Activated T-helper 1 cell treated with Interleukin-2 at 50 U/mL for 16 hours (primary cell): ENCODE measurements around the gene DNAJB11.
"Not testable (repeated sequence)": the region's sequence is repeated elsewhere in the genome, so short reads cannot be mapped to it uniquely, and the experiment has no call there.

Source experiments
- DNase-seq: peaks from one replicate; pipeline ENCODE4 v3.0.0-alpha.2; 2020; ENCODE audit warnings: low read depth

Gene DNAJB11

DNA sequence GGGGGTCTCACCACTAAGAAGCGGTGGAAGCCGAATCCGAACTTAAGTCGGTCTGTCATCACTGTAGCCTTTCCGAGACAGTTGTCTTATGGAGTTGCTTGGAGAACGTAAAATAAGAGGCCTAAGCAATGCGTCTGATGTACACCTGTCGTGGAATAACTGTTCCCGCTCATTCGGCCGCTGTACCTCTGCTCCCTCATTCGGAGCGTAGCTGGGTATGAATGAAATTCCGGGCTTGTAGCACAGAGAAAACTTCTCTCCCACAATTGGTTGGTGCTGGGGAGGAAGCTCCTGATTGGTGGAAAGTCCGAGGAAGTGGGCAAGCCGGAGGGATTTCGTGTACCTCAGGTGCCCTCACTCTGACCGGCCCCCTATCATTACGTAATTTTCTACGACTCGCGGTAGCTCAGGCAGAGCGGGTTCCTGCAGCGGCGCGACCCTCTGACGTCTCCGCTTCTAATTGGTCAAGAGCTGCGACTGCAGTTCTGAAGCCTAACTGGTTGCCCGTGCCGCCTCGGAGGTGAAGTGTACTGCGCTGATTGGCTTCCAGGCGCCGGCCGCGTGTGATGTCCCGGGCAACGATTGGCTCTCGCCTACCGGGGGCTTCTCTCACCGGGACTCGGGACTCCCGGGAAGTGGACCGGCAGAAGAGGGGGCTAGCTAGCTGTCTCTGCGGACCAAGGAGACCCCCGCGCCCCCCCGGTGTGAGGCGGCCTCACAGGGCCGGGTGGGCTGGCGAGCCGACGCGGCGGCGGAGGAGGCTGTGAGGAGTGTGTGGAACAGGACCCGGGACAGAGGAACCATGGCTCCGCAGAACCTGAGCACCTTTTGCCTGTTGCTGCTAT, at the start of gene DNAJB11:
Gene DNAJB11 (plus strand): TSS at position 625 of the 845 bp plus-strand sequence. CDS start 178 bp downstream, at position 803.
- DNase-seq, result peak; percentile 96

GRCh38 chr3:186520957-186521842, 49.3 kb upstream of the DNAJB11 start:
- no peak for DNase-seq

GRCh38 chr3:186523022-186523421, 47.5 kb upstream of the DNAJB11 start:
- no peak for DNase-seq

- no peak for DNase-seq
Observed at GRCh38 chr3:186523434-186523833, 47.1 kb upstream of the DNAJB11 start.

GRCh38 chr3:186524616-186525015, 45.9 kb upstream of the DNAJB11 start:
- no peak for DNase-seq

- DNase-seq, result no peak
Observed at GRCh38 chr3:186525369-186526255, 44.9 kb upstream of the DNAJB11 start.

DNA sequence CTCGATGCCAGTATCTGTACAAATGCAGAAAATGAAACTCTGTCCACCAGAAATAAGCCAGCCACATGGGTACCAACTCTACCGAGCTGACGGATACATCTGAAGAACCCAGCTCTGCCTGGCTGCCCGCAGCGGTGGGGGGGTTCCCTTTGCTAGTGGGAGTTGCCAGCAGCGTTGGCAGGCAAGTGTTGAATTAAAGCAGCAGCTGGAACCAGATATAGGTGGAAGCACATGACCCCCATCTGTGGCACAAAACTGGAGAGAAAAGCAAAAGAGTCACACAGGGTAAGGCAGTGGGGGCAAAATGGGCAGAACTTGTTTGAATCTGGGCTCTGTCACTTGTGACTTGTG, 44.3 kb upstream of the DNAJB11 start:
- no peak for DNase-seq

GRCh38 chr3:186529201-186529999, 41.1 kb upstream of the DNAJB11 start:
- DNase-seq, result no peak

DNA sequence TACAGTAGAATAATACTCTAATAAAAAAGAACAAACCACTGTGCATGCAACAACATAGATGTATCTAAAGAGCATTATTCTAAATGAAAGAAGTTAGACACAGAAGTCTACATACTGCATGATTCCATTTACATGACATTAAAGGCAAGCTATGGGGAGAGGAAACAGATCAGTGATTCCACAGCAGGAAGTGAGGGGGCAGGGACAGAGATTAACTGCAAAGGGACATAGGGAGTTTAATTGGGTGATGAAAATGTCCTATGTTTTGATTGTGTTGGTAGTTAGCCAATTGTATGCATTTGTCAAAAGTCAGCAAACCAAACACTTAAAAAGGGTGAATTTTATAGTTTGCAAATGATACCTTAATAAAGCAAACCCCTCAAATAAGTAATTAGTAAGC, 40.1 kb upstream of the DNAJB11 start:
- DNase-seq, result no peak

- DNase-seq, result not testable (repeated sequence)
Observed at GRCh38 chr3:186531694-186532093, 38.8 kb upstream of the DNAJB11 start.

DNA sequence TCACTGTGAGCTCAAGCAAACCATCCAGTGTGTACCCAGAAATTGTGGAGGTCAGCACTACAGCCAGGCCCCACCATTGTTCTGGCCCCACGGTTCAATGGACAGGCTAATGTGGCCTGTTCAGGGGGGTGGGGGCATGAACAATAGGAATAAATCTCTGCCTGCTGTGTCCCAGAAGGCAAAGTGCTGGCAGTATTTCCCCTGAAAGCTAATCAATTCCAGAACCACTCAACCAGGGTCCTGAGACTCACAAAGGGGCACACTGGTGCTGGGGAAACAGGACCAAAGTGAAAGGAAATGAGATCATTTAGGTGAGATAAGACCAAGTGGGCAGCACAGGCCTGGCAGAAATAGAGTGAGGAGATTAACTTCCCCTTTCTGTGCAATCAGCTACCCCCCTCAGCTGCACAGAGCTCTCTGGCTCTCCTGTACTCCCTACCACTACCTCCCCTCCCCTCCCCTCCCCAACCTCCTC, 37.9 kb upstream of the DNAJB11 start:
- DNase-seq, result no peak

DNA sequence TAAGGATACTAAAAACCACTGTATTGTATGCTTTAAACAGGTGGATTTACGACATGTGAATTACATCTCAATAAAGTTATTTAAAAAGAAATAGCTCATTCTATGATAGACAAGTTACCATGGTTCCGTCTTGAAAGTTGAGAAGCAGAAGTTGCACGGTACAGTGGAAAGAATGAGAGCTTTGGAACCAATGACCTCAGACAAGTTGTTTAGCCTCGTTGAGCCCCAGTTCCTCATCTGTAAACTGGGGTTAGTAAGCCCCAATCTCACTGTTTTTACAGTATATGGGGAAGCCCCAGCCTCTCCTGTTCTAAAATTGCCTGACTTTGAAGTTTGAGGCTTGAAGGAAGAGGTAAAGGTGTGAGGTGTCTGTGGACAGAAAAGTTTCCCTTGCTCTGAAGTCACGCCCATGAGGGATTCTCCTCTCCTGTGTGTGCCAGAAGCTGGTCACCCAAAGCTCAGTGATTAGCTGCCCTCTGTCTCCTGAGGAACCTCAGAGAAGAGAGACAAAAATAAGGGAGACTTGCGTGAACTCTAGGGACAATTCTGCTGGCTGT, 36.3 kb upstream of the DNAJB11 start:
- DNase-seq, result no peak

GRCh38 chr3:186536883-186537844, 33.4 kb upstream of the DNAJB11 start:
- no peak for DNase-seq

DNA sequence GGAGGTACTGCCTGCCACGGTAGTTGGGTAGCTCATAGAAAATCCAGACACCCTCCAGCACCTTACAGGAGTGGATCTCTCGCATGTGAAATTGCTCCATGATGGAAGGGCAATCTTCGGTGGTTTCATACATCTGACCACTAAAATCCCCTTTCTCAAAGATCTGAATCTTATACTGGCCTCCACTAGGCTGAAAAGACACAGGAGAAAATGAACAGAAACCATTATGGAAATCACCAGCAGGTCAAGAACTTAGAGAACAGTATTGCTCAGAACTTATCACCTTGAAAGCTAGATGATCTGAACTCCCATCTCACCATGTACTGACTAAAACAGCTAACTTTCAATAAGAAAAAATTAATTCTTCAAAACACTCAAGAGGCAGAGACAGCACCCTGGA, 31.7 kb upstream of the DNAJB11 start:
- DNase-seq, result no peak

GRCh38 chr3:186540221-186540834, 30.2 kb upstream of the DNAJB11 start:
- peak; percentile 68 for DNase-seq

GRCh38 chr3:186540835-186541226, 29.7 kb upstream of the DNAJB11 start:
- no peak for DNase-seq

GRCh38 chr3:186544281-186544680, 26.2 kb upstream of the DNAJB11 start, which contains the start of gene CRYGS:
Gene CRYGS, minus strand, starts transcription at chr3:186544380. Its CDS starts 54 bp downstream, at chr3:186544326.
- DNase-seq, result no peak

- no peak for DNase-seq
Observed at GRCh38 chr3:186549497-186549896, 21.0 kb upstream of the DNAJB11 start.

GRCh38 chr3:186551387-186551786, 19.1 kb upstream of the DNAJB11 start:
- no peak for DNase-seq
